ENCODE measurements around the gene TMEM178A.
"Not testable (repeated sequence)": the region's sequence is repeated elsewhere in the genome, so short reads cannot be mapped to it uniquely, and the experiment has no call there.

The TMEM178A gene

DNA sequence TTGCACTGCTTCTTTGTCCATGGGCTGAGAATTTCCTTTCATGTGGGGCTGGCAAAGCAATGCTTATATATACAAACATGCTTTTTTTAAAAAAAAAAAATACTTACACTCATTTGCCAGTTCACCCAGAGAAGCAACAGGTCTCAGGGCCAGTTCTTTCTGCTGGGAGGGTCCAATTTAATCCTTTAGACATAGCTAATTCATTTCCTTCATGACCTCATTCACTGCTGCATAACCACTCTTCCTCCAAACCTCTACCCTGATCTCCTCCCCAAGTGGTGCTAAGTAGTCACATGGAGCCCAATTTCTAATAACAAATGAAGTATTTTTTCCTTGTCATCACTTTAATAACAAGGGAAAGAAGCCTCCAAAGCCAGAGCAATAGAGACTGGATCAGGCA, 17.1 kb upstream of the TMEM178A start:
- no peak for DNase-seq (ENCODE audit: low read depth in 2 of 2)

- DNase-seq (ENCODE audit: low read depth in 2 of 2), result no peak
Measured at GRCh38 chr2:39649511-39649910, 16.2 kb upstream of the TMEM178A start.

GRCh38 chr2:39650468-39650867, 15.2 kb upstream of the TMEM178A start:
- DNase-seq (ENCODE audit: low read depth in 2 of 2), result no peak

- DNase-seq (ENCODE audit: low read depth in 2 of 2), result not testable (repeated sequence)
Measured at GRCh38 chr2:39656215-39656614, 9.5 kb upstream of the TMEM178A start.

DNA sequence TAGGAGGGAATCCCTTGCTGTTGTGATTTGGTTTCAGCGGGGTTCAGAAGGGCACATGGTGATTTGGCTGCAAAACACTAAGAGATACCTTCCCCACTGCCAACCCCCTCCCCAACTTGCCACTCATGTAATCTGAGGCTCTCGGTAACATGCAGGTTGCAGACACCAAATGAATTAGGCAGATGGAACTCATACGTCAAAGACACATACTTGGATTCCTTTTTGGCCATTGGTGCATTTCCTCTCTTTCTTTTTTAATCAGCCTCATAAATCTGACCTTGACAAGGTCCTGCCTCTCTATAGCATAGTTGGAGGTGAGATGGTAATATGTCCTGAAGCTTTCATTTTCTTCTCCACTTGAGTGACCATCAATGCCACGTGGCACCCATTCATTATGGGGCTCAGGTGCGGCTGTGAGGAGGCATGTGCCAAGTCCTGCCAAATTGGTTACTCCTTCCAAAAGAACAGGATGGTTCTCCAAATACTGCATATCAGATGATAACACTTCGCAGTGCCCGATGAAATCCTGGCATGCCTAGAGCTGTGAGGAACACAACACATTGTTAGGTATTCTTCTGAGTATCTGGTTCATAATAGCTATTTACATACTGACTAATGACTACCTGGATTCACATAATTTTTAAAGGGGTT, 8.3 kb upstream of the TMEM178A start:
- DNase-seq (ENCODE audit: low read depth in 2 of 2), result no peak

DNA sequence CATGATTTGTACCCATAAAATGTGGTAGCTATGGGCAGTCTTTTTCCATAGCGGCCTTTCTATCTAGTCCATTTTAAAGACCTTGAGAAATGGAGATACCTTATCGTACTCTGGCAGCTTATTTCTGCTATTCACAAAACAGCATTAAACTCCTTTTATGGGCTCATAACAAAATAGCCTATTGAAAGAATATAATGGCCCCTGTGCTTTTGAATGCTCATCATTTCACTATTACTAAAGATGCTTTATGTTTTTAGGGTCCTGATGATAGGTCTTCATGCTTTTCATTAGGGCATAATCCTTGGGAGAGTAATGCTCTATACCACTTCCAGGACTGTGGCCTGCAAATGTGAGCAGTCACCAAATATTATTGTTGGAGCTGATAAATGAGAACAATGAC, 7.3 kb upstream of the TMEM178A start:
- no peak for DNase-seq (ENCODE audit: low read depth in 2 of 2)

- DNase-seq (ENCODE audit: low read depth in 2 of 2), result no peak
Measured at GRCh38 chr2:39659765-39660611, 5.7 kb upstream of the TMEM178A start.

DNA sequence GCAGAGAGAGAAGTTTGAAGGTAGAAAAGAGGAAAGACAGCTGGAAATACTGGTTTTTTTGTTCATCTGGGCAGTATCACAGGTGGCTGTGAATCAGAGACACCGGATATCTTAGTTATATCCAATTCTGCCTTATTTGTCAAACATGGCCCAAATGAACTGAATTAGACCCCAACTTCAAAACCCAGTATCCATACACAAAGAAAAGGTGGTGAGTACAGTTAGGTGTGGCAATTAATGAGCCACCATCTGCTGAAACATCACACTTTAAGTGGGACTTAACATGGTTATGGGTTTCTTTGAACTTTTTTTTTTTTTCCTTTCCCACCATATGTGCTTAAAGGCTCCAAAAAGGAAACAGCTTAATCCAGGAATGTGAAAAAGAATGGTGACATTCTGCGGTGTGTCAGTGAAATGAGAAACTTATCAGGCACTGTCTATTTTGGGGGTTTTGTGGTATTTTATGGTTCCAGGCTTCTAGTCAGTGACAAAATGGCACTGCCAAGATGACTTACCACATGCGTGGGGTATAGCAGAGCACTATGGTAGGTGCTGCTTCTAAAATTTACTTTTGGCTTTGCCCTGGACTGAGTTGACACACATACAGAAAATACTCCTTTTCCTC, 5.0 kb upstream of the TMEM178A start:
- no peak for DNase-seq (ENCODE audit: low read depth in 2 of 2)

DNA sequence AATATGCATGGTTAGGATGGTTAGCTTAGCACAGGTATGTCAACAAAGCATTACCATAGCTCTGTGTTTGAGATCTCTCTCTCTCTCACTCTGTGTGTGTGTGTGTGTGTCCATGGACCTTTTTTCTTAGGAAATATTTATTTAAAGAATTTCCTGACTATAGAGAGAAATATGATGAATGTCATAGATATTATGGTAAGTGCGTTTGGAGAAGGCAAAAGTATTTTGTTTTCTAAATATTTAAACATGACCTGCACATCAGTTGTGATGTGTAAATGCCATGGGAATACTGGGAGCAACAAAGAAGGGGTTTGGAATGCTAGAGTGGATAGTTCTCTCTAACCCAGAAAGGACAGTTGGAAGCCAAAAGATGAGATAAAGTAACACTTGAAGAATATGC, 3.9 kb upstream of the TMEM178A start:
- no peak for DNase-seq (ENCODE audit: low read depth in 2 of 2)

DNA sequence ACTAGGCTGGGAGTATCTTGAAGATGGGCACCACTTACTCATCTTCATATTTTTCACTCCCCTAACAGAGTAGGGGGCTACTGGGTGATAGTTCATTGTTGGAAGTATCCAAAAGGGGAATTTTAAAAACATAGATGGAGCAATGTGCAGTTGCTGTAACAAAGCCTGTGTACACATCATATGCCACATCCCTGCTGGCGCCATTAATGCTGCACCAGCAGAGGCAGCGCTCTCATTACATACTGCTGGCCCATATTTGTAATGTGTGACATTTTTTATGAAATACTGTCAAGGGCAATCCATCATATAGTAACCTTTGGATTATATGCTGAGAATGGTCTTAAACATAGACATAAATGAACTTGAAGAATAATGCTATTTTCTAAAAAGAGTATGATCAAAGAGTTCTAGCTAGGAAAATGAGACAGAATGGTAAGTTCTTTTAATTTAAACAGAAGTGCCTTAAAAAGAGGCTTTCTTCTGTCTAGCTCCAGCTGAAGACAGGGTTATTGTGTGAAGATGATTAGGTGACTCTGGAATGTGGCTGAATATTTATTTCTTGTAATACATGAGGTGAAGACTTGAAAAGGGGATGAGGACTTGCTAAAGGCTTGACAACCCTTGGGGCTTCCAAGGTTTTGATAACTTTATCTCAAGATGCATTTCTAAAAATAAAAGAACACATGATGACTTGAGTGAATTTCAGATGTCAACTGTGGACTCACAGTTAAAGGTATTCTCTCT, 2.4 kb upstream of the TMEM178A start:
- no peak for DNase-seq (ENCODE audit: low read depth in 2 of 2)

DNA sequence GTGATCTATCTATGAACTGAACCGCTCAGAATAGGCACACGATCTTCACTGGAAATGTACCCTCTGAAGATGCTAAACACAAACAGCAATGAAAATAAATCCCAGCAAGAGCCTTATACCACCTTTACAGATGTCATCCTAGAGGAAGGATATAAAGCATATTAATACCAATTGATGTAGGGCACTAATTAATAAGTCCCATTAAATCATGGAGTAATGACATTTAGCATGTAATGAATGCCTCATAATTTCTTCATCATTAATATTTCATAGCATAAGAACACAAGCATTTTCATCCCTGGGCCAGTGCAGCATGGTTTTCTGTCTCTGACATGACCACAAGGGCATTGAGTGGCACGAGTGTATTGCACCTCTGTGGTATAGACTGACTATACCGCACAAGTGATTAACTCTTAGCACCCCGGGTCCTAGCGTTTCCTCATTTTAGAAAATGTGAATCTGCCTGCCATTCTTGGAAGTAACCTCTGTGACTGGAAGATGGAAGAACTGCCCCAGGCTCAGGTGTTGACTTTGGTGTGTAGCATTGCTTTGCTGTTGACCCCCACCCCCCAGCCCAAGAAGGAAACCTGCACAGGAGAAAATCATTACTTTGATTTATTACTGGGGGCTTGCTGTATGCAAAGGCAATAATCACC, 1.4 kb upstream of the TMEM178A start:
- no peak for DNase-seq (ENCODE audit: low read depth in 2 of 2)

DNA sequence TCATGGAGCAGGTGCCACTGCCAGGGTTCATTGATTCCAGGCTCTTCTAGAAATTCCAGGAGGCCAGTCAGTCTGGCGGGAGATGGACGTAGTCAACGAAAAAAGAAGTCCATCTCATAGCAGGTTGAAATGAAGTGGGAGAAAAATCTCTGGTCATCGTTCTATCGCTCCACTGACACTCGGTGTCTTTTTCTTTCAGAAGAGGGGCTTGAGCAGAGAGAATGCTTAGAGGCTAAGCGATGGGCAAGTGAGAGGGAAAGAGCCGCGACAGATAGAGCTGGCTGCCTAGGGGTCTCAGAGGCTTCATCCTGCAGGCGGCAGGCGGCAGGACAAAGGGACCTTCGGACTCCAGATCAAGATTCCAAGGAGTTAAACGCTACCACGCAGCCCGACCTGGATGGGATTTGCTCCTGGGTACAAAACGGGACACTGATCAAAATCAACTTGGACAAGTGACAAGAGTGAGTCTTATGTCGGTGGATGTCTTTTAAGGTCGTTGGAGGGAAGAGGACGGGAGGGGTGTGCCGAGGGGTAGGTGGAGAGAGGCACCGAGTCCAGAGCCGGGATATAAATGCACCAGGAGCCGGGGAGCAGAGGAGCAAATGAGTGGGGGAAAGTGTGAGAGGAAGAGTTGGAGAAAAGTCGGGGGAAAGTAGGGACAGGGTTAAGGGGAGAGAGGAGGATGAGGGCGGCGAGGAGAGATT, 677 bp upstream of the TMEM178A start:
- no peak for DNase-seq (ENCODE audit: low read depth in 2 of 2)

DNA sequence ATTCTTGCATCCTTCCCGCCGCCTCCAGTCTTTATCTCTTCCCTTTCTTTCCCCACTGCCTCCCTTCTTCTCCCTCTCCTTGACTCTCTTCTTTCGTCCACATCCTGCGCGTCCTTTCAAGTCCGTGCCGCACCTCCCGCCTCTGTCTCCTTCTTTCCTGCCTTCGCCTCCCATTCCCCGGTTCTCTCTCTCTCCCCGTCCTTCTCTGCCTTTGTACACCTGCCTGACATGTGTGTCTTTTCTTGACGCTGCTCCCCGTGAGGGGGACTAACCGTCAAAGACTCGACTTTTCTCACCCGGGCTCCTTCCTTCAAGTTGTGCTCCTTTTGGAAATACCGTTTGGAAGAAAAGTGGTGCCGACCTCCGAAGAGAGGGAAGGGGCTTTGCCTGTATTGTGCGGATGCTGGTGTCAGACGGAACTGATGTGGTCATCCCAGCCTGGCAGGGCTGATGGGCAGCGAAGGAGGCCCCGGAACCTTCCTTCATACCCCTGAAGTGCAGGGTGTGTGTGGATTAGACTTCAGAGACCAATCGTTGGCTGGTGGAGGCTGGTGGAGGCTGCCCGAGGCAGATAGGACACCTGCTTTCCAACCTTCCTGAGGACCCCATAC, 879 bp downstream of the TMEM178A start:
- no peak for DNase-seq (ENCODE audit: low read depth in 2 of 2)

DNA sequence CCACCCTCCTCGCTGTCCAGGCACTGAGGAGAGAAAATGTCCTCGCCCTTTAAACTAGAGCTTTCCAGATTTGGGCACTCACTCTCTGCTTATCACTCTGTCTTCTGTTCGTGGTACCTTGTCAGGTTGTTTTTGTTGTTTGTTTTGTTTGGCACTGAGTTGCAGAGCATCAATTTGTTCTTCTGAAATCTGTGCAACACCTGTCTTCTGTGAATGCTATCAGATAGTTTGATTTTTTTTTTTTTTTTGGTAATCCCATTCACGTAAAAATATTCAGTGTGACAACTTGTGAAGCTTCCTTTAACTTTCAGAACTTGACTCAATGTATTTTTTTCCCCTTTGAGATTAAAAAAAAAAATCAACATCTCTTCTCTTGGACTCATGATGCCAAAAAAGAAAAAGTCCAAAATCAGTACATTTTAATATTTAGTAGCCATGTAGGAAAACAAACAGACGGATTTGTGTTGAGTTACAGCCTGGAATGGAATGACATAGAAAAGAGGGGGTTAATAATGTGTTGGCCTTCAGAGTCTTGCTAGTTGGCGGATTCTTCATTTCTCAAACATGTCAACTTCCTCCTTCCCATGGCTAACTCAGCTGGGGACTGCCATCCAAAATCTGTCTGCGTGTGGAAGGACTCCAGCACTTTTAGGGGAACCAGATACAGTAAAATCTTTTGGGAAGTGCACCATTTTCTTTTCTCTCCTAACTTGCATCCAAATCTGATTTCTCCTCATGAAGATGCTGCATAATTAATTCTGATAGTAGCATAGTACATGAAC, 1.6 kb downstream of the TMEM178A start:
- no peak for DNase-seq (ENCODE audit: low read depth in 2 of 2)

- DNase-seq (ENCODE audit: low read depth in 2 of 2), result no peak
Measured at GRCh38 chr2:39667886-39668276, 2.2 kb downstream of the TMEM178A start.

DNA sequence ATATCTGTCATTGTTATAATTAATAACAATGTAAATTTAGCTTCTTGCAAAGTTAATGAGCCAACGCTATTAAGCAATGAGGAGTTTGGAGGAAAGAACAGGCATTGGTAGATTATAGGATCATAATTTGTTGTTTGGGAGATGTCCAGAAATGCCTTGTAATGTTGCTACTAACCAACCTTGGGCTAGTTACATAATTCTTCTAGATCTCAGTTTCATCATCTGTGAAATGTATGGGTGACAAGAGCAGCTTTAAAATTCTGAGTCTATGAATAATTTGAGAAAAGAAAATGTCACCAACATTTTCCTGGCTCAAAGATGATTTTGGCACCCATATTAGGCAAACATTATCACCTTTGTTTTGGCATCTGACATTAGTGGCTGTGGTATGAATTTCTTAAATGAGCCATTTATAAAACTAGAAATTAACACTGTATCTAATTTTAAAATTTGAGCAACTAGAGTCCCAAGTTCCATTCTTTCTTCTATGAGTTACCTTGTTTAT, 2.9 kb downstream of the TMEM178A start:
- no peak for DNase-seq (ENCODE audit: low read depth in 2 of 2)

- DNase-seq (ENCODE audit: low read depth in 2 of 2), result no peak
Measured at GRCh38 chr2:39671604-39672003, 5.9 kb downstream of the TMEM178A start.

DNA sequence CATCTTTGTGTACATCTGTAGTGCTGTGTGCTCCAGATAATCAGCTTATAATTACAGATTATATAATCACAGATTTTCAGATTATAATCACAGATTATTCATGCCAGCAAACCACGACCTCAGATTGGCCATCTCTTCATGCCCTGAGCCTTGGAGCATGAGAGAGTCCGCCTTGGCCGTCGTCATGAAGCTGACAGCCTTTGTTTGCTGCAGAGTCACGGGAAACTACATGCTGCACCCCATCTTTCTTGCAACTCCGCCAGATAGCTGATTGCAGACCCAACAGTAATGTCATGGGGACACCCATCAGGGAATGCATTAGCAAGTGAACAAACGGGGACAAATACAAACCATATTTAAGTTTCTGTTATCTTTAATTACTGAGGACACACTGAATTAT, 7.3 kb downstream of the TMEM178A start:
- DNase-seq (ENCODE audit: low read depth in 2 of 2), result no peak

DNA sequence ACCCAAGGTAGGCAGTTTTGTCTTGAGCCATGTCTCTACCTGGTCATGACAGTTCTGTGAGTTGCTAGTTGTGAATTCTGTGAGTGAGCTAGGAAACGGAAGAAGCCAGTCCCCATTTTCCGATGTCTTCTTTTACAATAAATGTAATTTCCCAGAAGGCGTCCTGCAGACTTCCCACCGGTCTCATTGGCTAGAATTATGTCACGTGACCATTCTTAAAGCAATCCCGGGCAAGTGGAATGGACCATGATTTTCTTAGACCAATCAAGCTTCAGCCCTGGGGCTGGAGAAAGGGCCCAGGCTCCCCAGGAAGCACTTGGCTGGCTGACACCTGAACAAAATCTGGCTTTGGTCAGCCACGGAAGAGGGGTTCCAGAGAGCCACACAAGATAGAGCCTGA, 10.6 kb downstream of the TMEM178A start:
- no peak for DNase-seq (ENCODE audit: low read depth in 2 of 2)

GRCh38 chr2:39678170-39678569, 12.5 kb downstream of the TMEM178A start:
- DNase-seq (ENCODE audit: low read depth in 2 of 2), result no peak
